Muscle layer of duodenum (tissue), 2 donors: ENCODE results near the gene ELOVL3.
"Not testable (repeated sequence)": the region's sequence is repeated elsewhere in the genome, so short reads cannot be mapped to it uniquely, and the experiment has no call there.

Source experiments
- H3K27ac ChIP-seq: one replicate; pipeline ENCODE4 v1.7.0; 2013; ENCODE audit warnings: mild to moderate bottlenecking, low read length
- H3K27me3 ChIP-seq: one replicate; pipeline ENCODE4 v1.7.0; 2013; ENCODE audit warnings: low read depth, mild to moderate bottlenecking, control low read depth, low read length
- H3K36me3 ChIP-seq, 2 donors: one replicate each; pipeline ENCODE4 v1.7.0; 2013; ENCODE audit warnings: low read length in 2 of 2, control low read depth in 1 of 2, mild to moderate bottlenecking in 1 of 2; ENCODE audit not compliant: insufficient read depth in 2 of 2, control insufficient read depth in 1 of 2
- H3K4me1 ChIP-seq, 2 donors: one replicate each; pipeline ENCODE4 v1.7.0; 2013; ENCODE audit warnings: low read length in 2 of 2, mild to moderate bottlenecking in 2 of 2, control low read depth in 1 of 2, moderate library complexity in 1 of 2; ENCODE audit not compliant: insufficient read depth in 2 of 2, control insufficient read depth in 1 of 2
- H3K4me3 ChIP-seq, 2 donors: one replicate each; pipeline ENCODE4 v1.7.0; 2013; ENCODE audit warnings: low read length in 2 of 2, low read depth in 1 of 2, mild to moderate bottlenecking in 1 of 2
- H3K9me3 ChIP-seq, 2 donors: one replicate each; pipeline ENCODE4 v1.7.0; 2013; ENCODE audit warnings: low read length in 2 of 2, control low read depth in 1 of 2, mild to moderate bottlenecking in 1 of 2; ENCODE audit not compliant: control insufficient read depth in 1 of 2
- donor health status: healthy.

The ELOVL3 gene

DNA sequence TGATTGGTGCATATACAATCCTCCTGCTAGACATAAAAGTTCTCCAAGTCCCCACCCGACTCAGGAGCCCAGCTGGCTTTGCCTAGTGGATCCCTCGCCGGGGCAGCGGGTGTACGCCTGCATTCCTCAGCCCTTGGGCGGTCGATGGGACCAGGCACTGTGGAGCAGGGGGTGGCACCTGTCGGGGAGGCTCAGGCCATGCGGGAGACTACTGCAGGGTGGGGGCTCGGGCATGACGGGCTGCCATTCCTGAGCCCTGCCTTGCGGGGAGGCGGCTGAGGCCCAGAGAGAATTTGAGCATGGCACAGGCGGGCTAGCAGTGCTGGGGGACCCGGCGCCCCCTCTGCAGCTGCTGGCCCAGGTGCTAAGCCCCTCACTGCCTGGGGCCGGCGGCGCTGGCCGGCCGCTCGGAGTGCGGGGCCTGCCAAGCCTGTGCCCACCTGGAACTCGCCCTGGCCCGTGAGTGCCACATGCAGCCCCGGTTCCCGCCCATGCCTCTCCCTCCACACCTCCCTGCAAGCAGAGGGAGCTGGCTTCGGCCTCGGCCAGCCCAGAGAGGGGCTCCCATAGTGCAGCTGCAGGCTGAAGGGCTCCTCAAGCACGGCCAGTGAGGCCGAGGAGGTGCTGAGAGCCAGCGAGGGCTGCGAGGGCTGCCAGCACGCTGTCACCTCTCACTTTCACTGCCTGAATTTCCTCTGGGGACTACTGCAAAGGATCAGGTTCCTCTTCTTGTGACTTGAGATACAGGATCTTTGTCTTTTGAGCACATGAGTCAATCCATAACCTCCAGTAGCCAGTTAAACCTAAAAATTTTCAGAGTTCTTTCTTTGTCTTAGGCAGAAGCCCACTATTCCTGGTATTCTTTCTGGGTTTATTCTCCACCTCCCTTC, 25.1 kb upstream of the ELOVL3 start:
- peaks cover 7 to 8% of the 10 kb centered on the region in 2 donors for H3K9me3 ChIP-seq
- H3K36me3 ChIP-seq = no peaks in the 10 kb centered on the region
- no peak overlapping the region for H3K4me3 ChIP-seq
- H3K4me1 ChIP-seq = no peaks in the 10 kb centered on the region
- no peak overlapping the region for H3K27ac ChIP-seq
- no peaks in the 10 kb centered on the region for H3K27me3 ChIP-seq

DNA sequence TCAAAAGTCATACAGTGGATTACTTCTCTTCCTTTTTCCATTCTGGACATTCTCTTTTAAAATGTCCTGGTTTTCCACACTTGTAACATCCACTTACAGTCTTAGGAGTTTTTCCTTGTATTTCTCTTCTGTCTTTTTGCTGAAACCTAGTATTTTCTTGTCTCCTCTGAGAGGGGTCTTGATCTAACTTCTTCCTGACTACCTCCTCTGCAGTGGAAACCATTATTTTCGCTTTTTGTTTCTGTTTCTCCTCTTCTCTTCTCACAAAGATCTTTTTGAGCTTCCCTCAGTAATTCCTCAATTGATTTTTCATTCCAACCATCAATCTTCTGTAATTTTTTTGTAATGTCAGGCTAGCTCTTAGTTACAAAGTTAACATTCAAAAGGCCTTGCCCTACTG, 23.7 kb upstream of the ELOVL3 start:
- H3K27ac ChIP-seq = no peak overlapping the region
- no peaks in the 10 kb centered on the region for H3K27me3 ChIP-seq
- H3K4me1 ChIP-seq = no peaks in the 10 kb centered on the region

DNA sequence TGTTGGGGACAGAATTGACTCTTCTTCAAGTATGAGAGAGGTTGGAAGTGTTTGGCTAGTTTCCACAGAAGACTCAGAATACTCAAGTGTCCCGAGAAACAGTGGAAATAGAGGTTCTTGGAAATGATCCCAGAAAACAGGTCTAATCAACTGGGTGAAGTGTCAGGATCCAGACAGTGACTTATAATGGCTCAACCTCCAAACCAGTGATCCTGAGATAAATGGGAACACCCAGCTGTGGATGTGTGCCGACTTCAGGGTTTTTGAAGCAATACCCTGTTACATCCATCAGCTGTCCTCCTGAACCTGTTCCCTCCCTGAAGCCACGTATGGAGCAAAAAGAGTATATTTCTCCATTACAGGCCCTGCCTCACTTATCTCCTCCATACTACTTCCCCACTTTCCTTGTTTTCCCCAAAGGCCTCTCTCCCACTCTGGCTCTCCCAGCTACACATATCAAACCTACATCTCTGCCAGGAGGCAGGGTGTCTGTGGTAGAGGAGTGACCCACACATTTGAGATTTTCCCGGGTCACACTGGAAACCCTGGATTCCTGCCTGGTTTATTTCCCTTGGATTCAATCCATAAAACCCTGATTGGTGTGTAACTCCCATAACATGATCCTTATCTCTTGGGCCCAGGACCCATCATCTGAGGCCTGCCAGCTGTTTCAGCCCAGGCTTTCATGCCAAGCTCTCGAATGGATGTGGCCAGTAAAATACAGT, 17.6 kb upstream of the ELOVL3 start:
- no peak overlapping the region for H3K4me3 ChIP-seq
- no peaks in the 10 kb centered on the region for H3K36me3 ChIP-seq
- H3K9me3 ChIP-seq = peaks cover 7 to 8% of the 10 kb centered on the region in 2 donors
- H3K27me3 ChIP-seq = no peaks in the 10 kb centered on the region
- no peak overlapping the region for H3K27ac ChIP-seq
- H3K4me1 ChIP-seq = peaks cover 0 to 5% of the 10 kb centered on the region in 2 donors

More for the DNA sequence above, 23.7 kb upstream of the ELOVL3 start:
- no peaks in the 10 kb centered on the region for H3K36me3 ChIP-seq
- peaks cover 7 to 8% of the 10 kb centered on the region in 2 donors for H3K9me3 ChIP-seq
- no peak overlapping the region for H3K4me3 ChIP-seq

DNA sequence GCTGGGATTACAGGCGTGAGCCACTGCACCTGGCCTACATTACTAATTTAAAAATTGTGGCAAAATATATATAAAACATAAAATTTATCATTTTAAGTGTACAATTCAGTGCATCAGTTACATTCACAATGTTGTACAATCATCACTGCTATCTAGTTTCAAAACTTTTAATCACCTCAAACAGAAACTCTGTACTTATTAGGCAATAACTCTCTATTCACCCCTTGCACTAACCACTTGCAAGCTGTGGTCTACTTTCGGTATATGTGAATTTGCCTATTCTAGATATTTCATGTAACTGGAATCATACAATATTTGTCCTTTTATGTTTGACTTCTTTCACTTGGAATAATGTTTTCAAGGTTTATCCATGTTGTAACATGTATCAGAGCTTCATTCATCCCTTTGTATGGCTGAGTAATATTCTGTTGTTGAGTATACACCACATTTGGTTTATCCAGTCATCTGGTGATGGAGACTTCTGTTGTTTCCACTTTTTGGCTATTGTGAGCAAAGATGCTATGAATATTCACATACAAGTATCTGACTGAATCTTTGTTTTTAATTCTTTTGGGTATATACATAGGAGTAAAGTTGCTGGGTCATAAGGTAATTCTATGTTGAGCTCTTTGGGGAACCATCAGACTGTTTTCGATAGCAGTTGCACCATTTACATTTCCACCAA, 14.3 kb upstream of the ELOVL3 start:
- Histone ChIP-seq H3K9me3 (no peaks in the 10 kb centered on the region), H3K4me1 (peaks cover 0 to 5% of the 10 kb centered on the region in 2 donors), H3K27ac (no peak overlapping the region), H3K27me3 (no peaks in the 10 kb centered on the region), H3K36me3 (no peaks in the 10 kb centered on the region), H3K4me3 (no peak overlapping the region)

DNA sequence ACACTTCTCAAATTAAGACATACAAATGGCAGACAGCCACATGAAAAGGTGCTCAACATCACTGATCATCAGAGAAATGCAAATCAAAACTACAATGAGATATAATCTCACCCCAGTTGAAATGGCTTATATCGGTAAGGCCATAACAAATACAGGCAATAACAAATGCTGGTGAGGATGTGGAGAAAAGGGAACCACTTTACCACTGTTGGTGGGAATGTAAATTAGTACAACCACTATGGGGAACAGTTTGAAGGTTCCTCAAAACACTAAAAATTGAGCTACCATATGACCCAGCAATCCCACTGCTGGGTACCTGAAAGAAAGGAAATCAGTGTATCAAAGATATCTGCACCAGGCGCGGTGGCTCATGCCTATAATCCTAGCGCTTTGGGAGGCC, 12.5 kb upstream of the ELOVL3 start:
- H3K27me3 ChIP-seq, H3K36me3 ChIP-seq, H3K4me3 ChIP-seq, H3K27ac ChIP-seq, H3K9me3 ChIP-seq, H3K4me1 ChIP-seq: not testable (repeated sequence)

DNA sequence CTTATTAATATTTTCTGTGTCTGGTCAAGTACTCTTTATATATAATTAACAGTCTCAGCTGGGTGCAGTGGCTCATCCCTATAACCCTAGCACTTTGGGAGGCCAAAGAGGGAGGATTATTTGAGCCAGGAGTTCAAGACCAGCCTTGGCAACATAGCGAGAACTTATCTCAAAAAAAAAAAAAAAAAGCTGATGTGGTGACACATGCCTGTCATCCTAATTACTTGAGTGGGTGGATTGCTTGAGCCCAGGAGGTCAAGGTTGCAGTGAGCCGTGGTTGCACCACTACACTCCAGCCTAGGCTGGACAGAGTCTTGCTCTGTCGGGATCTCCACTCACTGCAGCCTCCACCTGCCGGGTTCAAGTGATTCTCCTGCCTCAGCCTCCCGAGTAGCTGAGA, 6.7 kb upstream of the ELOVL3 start:
- no peaks in the 10 kb centered on the region for H3K9me3 ChIP-seq
- no peaks in the 10 kb centered on the region for H3K4me1 ChIP-seq
- H3K27me3 ChIP-seq = no peaks in the 10 kb centered on the region
- H3K36me3 ChIP-seq = no peaks in the 10 kb centered on the region
- no peak overlapping the region for H3K4me3 ChIP-seq
- no peak overlapping the region for H3K27ac ChIP-seq

DNA sequence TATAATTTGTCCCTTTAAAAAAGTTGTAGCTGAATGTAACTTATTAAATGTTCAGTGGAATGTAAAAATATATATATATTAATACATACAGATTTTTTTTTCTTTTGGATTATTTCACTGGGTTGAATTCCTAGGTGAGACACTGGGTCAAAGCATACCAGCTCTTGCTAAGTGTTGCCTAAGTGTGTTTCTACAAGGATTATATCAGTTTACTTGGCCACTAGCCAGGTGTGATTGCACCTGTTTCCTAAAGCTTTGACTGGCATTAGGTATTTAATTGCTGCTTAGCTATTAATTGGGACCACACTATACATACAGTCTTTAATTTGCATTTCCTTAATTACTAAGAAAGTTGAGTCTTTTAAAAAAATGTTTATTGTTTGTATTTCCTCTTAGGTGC, 5.5 kb upstream of the ELOVL3 start:
- Histone ChIP-seq H3K9me3 (no peaks in the 10 kb centered on the region), H3K4me1 (peaks cover 0 to under 1% of the 10 kb centered on the region in 2 donors), H3K36me3 (no peaks in the 10 kb centered on the region), H3K27ac (no peak overlapping the region), H3K4me3 (no peak overlapping the region), H3K27me3 (no peaks in the 10 kb centered on the region)

DNA sequence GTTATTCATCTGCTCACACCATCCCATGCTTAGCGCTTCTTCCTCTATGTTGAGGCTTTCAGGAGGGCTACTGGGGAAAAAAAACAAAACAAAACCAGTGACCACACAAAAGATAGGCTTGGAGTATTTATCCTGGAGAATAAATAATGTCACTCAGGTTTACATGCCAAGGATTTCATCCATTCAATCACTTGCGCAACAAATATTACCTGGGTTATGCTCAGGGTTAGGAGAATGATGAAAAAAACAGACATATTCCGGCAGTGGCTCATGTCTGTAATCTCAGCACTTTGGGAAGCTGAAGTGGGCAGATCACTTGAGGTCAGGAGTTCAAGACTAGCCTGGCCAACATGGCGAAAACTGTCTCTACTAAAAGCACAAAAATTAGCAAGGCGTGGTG, 3.3 kb upstream of the ELOVL3 start:
- H3K27ac ChIP-seq = no peak overlapping the region
- H3K36me3 ChIP-seq = no peaks in the 10 kb centered on the region
- H3K4me1 ChIP-seq = peaks cover 4 to 9% of the 10 kb centered on the region in 2 donors
- no peaks in the 10 kb centered on the region for H3K27me3 ChIP-seq
- no peaks in the 10 kb centered on the region for H3K9me3 ChIP-seq
- no peak overlapping the region for H3K4me3 ChIP-seq

DNA sequence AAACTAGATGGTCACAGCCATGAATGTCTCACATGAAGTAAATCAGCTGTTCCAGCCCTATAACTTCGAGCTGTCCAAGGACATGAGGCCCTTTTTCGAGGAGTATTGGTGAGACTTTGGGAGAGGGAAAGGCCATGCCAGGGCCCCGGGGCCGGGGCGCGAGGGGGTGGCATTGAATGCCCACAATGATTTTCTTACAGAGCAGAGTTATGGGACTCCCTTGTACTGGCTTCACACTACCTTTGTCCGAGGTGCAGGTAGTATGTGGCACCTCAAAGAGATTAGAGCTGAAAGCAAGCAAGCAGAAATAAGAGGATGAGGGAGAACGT, 407 bp downstream of the ELOVL3 start:
- Histone ChIP-seq H3K9me3 (no peaks in the 10 kb centered on the region), H3K4me3 (peak overlapping the region in 1 of 2 donors; percentile 52), H3K27ac (no peak overlapping the region), H3K4me1 (peaks cover 4 to 24% of the 10 kb centered on the region in 2 donors), H3K36me3 (no peaks in the 10 kb centered on the region), H3K27me3 (peaks cover 13% of the 10 kb centered on the region)

DNA sequence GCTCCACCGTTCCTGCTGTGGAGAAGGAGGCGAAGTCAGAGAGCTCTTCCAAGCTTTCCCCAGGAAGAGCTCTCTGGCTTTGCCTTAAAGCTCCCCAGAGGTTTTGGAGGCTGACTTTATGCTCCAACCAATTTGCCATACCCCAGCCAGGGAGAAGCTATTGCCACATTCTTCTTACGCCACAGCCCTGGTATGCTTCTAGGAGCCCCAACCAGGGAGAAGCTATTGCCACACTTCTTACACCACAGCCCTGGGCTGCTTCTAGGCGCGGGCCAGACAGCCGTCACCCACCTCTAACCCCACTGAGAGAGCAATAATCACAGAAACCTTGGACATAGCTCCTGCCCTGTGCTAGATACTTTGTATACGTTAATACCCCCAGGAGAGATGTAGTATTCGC, 951 bp downstream of the ELOVL3 start:
- no peaks in the 10 kb centered on the region for H3K36me3 ChIP-seq
- no peaks in the 10 kb centered on the region for H3K9me3 ChIP-seq
- no peak overlapping the region for H3K27ac ChIP-seq
- H3K27me3 ChIP-seq = peaks cover 18% of the 10 kb centered on the region
- H3K4me1 ChIP-seq = peaks cover 4 to 30% of the 10 kb centered on the region in 2 donors
- no peak overlapping the region for H3K4me3 ChIP-seq

DNA sequence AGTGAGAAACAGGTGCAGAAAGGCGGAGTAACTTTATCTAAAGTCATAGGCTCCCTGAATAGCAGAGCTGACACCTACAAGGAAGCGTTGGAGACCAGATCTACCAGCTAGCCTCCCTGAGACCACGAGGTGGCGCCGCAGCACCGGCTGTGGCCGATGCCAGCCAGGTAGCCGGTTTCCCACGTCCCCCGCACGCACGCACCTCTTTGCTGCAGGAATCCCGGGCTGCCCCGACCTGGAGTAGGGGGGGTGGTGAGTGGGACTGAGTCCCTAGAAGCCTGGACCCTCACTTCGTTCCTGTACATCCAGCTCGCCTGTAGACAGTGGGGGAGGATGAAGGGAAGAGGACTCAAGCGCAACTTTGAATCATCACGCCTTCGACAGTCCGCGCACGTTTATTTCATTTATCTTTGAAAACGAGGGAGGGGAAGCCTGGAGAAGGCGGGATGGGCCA, 3.7 kb downstream of the ELOVL3 start:
- H3K27ac ChIP-seq = no peak overlapping the region
- H3K27me3 ChIP-seq = peaks cover 30% of the 10 kb centered on the region
- H3K4me1 ChIP-seq = peaks cover 4 to 30% of the 10 kb centered on the region in 2 donors
- H3K9me3 ChIP-seq = no peaks in the 10 kb centered on the region
- peak overlapping the region in 1 of 2 donors; percentile 62 for H3K4me3 ChIP-seq
- no peaks in the 10 kb centered on the region for H3K36me3 ChIP-seq
